HCT116 (cell line): ENCODE results near the gene MAP4K4.

ENCODE experiments used
- CTCF ChIP-seq, 3 experiments: fragments of 200-600 bp in 1 of 3; sonication (generic) in 1 of 3; IDR thresholded peaks in 2 of 3; conservative IDR thresholded peaks in 1 of 3; 2 replicates each; pipeline ENCODE4 v1.5.1; 2012 to 2017; ENCODE audit warnings: low read depth in 2 of 3, low read length in 2 of 3, antibody characterized with exemption in 1 of 3, borderline replicate concordance in 1 of 3, control low read depth in 1 of 3, mild to moderate bottlenecking in 1 of 3, mixed read lengths in 1 of 3, mixed run types in 1 of 3, moderate library complexity in 1 of 3; ENCODE audit not compliant: insufficient read depth in 1 of 3
- FOSL1 ChIP-seq: IDR thresholded peaks from 2 replicates; pipeline ENCODE4 v1.6.1; 2012; ENCODE audit warnings: low read depth
- POLR2A ChIP-seq: IDR thresholded peaks from 2 replicates; pipeline ENCODE4 v1.7.0; 2011; ENCODE audit warnings: borderline replicate concordance; ENCODE audit not compliant: insufficient read depth, insufficient read length; ENCODE audit errors: extremely low read depth
- RAD21 ChIP-seq: IDR thresholded peaks from 2 replicates; pipeline ENCODE4 v1.6.1; 2012; ENCODE audit warnings: low read depth, mild to moderate bottlenecking
- REST ChIP-seq: IDR thresholded peaks from 2 replicates; pipeline ENCODE4 v1.6.1; 2012; ENCODE audit warnings: low read depth
- TCF7L2 ChIP-seq: IDR thresholded peaks from 2 replicates; pipeline ENCODE4 v1.7.0; 2011; ENCODE audit warnings: borderline replicate concordance, inconsistent platforms; ENCODE audit not compliant: insufficient read depth, insufficient read length; ENCODE audit errors: extremely low read depth

- TF ChIP-seq CTCF (IDR thresholded peaks at IDR 0.05 in 2 of 3, conservative IDR thresholded peaks at IDR 0.05 in 1 of 3; ENCODE audit: borderline replicate concordance in 1 of 3, insufficient read depth in 1 of 3, low read depth in 2 of 3, low read length in 2 of 3) (no peak), RAD21 (no peak), FOSL1 (no peak), POLR2A (no peak), TCF7L2 (no peak), REST (no peak)
Observed at GRCh38 chr2:101826716-101827115, 129.2 kb downstream of the MAP4K4 start.
